Activated CD4-positive, alpha-beta T cell treated with anti-CD3 and anti-CD28 coated beads for 4 hours (primary cell): Measurements from ENCODE around the gene BLOC1S4.
"Not testable (repeated sequence)": the region's sequence is repeated elsewhere in the genome, so short reads cannot be mapped to it uniquely, and the experiment has no call there.

ENCODE experiments used
- DNase-seq, 2 donors: peaks; one replicate each; pipeline ENCODE4 v3.0.0-alpha.2; 2020

Gene BLOC1S4

GRCh38 chr4:6742989-6743388 is 27.0 kb downstream of the BLOC1S4 start:
- DNase-seq, result no peak

GRCh38 chr4:6746721-6747293 is 30.8 kb downstream of the BLOC1S4 start:
- no peak for DNase-seq

- no peak for DNase-seq
These were observed 31.5 kb downstream of the BLOC1S4 start for GRCh38 chr4:6747294-6748051.

- DNase-seq, result no peak
These were observed 32.3 kb downstream of the BLOC1S4 start for GRCh38 chr4:6748286-6748685.

GRCh38 chr4:6749340-6750171 is 33.6 kb downstream of the BLOC1S4 start:
- no peak for DNase-seq

GRCh38 chr4:6750286-6751221 is 34.6 kb downstream of the BLOC1S4 start:
- DNase-seq, result no peak

- DNase-seq, result no peak
These were observed 35.9 kb downstream of the BLOC1S4 start for GRCh38 chr4:6751611-6752485.

GRCh38 chr4:6752486-6752829 is 36.5 kb downstream of the BLOC1S4 start:
- DNase-seq, result no peak

- DNase-seq, result no peak
These were observed 37.2 kb downstream of the BLOC1S4 start for GRCh38 chr4:6753103-6753560.

GRCh38 chr4:6753891-6754290 is 37.9 kb downstream of the BLOC1S4 start:
- DNase-seq, result no peak

- DNase-seq, result no peak
These were observed 38.6 kb downstream of the BLOC1S4 start for GRCh38 chr4:6754481-6755087.

GRCh38 chr4:6755088-6755753 is 39.2 kb downstream of the BLOC1S4 start:
- DNase-seq, result no peak

- not testable (repeated sequence) for DNase-seq
These were observed 40.4 kb downstream of the BLOC1S4 start for GRCh38 chr4:6756345-6756744.

- no peak for DNase-seq
These were observed 42.8 kb downstream of the BLOC1S4 start for GRCh38 chr4:6758728-6759127.

GRCh38 chr4:6760865-6761264 is 44.9 kb downstream of the BLOC1S4 start:
- no peak for DNase-seq

GRCh38 chr4:6761649-6762615 is 46.0 kb downstream of the BLOC1S4 start:
- peak in 1 of 2 donors; percentile 19 for DNase-seq

GRCh38 chr4:6763330-6763851 is 47.4 kb downstream of the BLOC1S4 start:
- no peak for DNase-seq

- DNase-seq, result no peak
These were observed 49.1 kb downstream of the BLOC1S4 start for GRCh38 chr4:6764976-6765620.

- no peak for DNase-seq
These were observed 49.7 kb downstream of the BLOC1S4 start for GRCh38 chr4:6765703-6766102.
